ENCODE results near the gene EVC2. TPM values are rescaled to one million over a fixed set of nuclear protein-coding genes. Genes with fewer than 3 reads are reported as not detected.

The EVC2 gene
- total and polyA plus RNA-seq, 12 donors, result 0.66 to 3.4 (median 1.7) TPM

GRCh38 chr4:5563856-5564255, 144.5 kb downstream of the EVC2 start:
- H3K27me3 ChIP-seq, result no peaks in the 10 kb centered on the region
- WGBS, 4 donors, result 90 to 96% (median 95%) methylated on average over 6 of the region's 6 CpGs
- no peak for DNase-seq
- TF ChIP-seq POLR2A (IDR thresholded peaks at IDR 0.05), result no peak
- TF ChIP-seq, protein P1, sequence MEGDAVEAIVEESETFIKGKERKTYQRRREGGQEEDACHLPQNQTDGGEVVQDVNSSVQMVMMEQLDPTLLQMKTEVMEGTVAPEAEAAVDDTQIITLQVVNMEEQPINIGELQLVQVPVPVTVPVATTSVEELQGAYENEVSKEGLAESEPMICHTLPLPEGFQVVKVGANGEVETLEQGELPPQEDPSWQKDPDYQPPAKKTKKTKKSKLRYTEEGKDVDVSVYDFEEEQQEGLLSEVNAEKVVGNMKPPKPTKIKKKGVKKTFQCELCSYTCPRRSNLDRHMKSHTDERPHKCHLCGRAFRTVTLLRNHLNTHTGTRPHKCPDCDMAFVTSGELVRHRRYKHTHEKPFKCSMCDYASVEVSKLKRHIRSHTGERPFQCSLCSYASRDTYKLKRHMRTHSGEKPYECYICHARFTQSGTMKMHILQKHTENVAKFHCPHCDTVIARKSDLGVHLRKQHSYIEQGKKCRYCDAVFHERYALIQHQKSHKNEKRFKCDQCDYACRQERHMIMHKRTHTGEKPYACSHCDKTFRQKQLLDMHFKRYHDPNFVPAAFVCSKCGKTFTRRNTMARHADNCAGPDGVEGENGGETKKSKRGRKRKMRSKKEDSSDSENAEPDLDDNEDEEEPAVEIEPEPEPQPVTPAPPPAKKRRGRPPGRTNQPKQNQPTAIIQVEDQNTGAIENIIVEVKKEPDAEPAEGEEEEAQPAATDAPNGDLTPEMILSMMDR (IDR thresholded peaks at IDR 0.05), result no peak
- no peaks in the 10 kb centered on the region for H3K9me3 ChIP-seq (replicated peaks in 1 of 3)
- H3K4me1 ChIP-seq (replicated peaks in 1 of 2), result no peaks in the 10 kb centered on the region
- no peaks in the 10 kb centered on the region for H3K36me3 ChIP-seq (replicated peaks in 1 of 2)
- no peak overlapping the region for H3K4me3 ChIP-seq
- no peak overlapping the region for H3K27ac ChIP-seq
- intact Hi-C loops (cut with DNase I), result no loop called here

DNA sequence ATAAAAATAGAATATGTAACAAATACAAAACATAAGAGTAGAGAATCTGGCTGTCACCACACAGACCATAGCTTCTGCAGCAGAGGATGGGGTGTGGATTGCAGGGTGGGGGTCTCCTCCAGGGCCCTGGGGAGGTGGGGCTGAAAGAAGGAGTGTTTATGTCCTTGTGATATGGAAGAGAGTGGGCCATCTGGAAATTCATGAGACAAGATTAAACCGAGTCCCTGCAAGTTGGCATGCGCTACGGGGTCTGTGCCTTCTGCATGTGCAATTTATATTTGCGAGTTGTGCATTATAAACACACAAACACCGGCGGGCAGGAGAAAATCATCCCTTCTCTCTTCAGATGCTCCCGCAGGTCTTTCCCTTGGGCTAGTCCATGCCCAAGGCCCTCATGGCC, 145.9 kb downstream of the EVC2 start:
- TF ChIP-seq POLR2A (IDR thresholded peaks at IDR 0.05), result no peak
- TF ChIP-seq, protein P1 (IDR thresholded peaks at IDR 0.05), result no peak
- Histone ChIP-seq H3K27ac (no peak overlapping the region), H3K4me3 (no peak overlapping the region), H3K4me1 (replicated peaks in 1 of 2) (no peaks in the 10 kb centered on the region), H3K9me3 (replicated peaks in 1 of 3) (no peaks in the 10 kb centered on the region), H3K36me3 (replicated peaks in 1 of 2) (no peaks in the 10 kb centered on the region), H3K27me3 (no peaks in the 10 kb centered on the region)
- intact Hi-C loops (cut with DNase I), result no loop called here
- DNase-seq, result no peak
- 90 to 99% (median 93%) methylated on average over 7 of the region's 7 CpGs for WGBS, 4 donors

GRCh38 chr4:5561286-5561685, 147.1 kb downstream of the EVC2 start:
- intact Hi-C loops (cut with DNase I), result no loop called here
- no peak overlapping the region for H3K27ac ChIP-seq
- no peak for DNase-seq
- H3K36me3 ChIP-seq (replicated peaks in 1 of 2), result no peaks in the 10 kb centered on the region
- H3K9me3 ChIP-seq (replicated peaks in 1 of 3), result no peaks in the 10 kb centered on the region
- no peaks in the 10 kb centered on the region for H3K27me3 ChIP-seq
- TF ChIP-seq POLR2A (IDR thresholded peaks at IDR 0.05), result no peak
- 86 to 93% (median 91%) methylated on average over 4 of the region's 4 CpGs for WGBS, 4 donors
- no peaks in the 10 kb centered on the region for H3K4me1 ChIP-seq (replicated peaks in 1 of 2)
- no peak overlapping the region for H3K4me3 ChIP-seq

DNA sequence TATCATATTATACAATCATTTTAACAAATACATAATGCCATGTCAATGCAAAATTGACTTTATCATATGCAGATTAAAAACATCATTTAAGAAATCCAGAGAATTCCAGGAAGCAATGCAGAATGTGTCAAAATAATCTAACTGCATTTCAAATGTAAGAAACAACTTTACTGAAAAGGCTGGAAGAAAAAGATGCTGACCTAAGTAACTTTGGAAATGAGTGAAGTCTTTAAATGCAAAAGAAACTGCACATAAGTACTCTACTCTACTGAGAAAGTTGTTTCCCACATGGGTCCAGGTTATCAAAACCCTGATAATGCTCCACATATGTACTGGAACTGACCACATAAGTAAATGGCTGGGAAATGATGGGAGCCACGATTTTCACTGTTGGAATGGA, 149.9 kb downstream of the EVC2 start:
- DNase-seq, result no peak
- Histone ChIP-seq H3K9me3 (replicated peaks in 1 of 3) (no peaks in the 10 kb centered on the region), H3K4me1 (replicated peaks in 1 of 2) (no peaks in the 10 kb centered on the region), H3K27ac (no peak overlapping the region), H3K36me3 (replicated peaks in 1 of 2) (no peaks in the 10 kb centered on the region), H3K4me3 (no peak overlapping the region), H3K27me3 (no peaks in the 10 kb centered on the region)
- intact Hi-C loops (cut with DNase I), result no loop called here
- TF ChIP-seq, protein P1 (IDR thresholded peaks at IDR 0.05), result no peak
- TF ChIP-seq POLR2A (IDR thresholded peaks at IDR 0.05), result no peak
- 40 to 65% (median 51%) methylated on average over 1 of the region's 1 CpG for WGBS, 4 donors

DNA sequence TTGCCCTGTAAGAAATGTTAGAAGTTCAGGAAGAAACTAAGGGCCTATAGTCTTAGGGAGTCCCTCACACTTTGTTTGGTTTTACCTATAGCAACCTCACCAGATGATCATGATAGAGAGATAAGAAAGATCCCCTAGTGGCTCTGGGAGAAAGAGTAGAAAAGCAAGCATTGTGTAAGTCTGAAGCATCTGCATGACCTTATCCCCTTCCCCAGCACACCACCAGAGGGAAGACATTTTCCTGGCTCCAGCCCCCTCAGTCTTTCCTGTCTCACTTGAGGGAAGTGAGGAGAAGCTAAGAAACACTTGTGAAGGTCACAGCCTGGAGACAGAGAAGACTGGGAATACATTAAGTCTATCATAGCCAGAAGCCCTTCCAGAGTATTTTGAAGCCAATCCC, 154.0 kb downstream of the EVC2 start:
- H3K4me1 ChIP-seq (replicated peaks in 1 of 2), result no peaks in the 10 kb centered on the region
- H3K9me3 ChIP-seq (replicated peaks in 1 of 3), result no peaks in the 10 kb centered on the region
- TF ChIP-seq, protein P1 (IDR thresholded peaks at IDR 0.05), result no peak
- no peak for TF ChIP-seq POLR2A (IDR thresholded peaks at IDR 0.05)
- no peak overlapping the region for H3K4me3 ChIP-seq
- DNase-seq, result no peak
- no peaks in the 10 kb centered on the region for H3K36me3 ChIP-seq (replicated peaks in 1 of 2)
- H3K27me3 ChIP-seq, result no peaks in the 10 kb centered on the region
- intact Hi-C loops (cut with DNase I), result no loop called here
- H3K27ac ChIP-seq, result no peak overlapping the region
